DMS114 treated with DMSO at 0.1 percent for 48 hours (cell line): Measurements from ENCODE around the gene CPSF3.

ENCODE experiments used
- DNase-seq: peaks from one replicate; lab custom pipeline; 2025; ENCODE audit not compliant: unreplicated experiment; lab: John Stamatoyannopoulos, UW

The CPSF3 gene

GRCh38 chr2:9462886-9463697, 39.6 kb downstream of the CPSF3 start:
- no peak for DNase-seq

- no peak for DNase-seq
Measured at GRCh38 chr2:9463698-9464034, 40.2 kb downstream of the CPSF3 start.

- no peak for DNase-seq
Measured at GRCh38 chr2:9465170-9465569, 41.7 kb downstream of the CPSF3 start.

- no peak for DNase-seq
Measured at GRCh38 chr2:9466147-9466683, 42.8 kb downstream of the CPSF3 start.

GRCh38 chr2:9467687-9468086, 44.2 kb downstream of the CPSF3 start:
- DNase-seq, result no peak

GRCh38 chr2:9471206-9471605, 47.8 kb downstream of the CPSF3 start:
- no peak for DNase-seq

- no peak for DNase-seq
Measured at GRCh38 chr2:9472511-9472910, 49.1 kb downstream of the CPSF3 start.

GRCh38 chr2:9473308-9473984, 50.0 kb downstream of the CPSF3 start:
- DNase-seq, result no peak

GRCh38 chr2:9473985-9474360, 50.5 kb downstream of the CPSF3 start:
- DNase-seq, result no peak

GRCh38 chr2:9474361-9475057, 51.1 kb downstream of the CPSF3 start, which contains the start of gene IAH1:
Gene IAH1 (plus strand): TSS chr2:9474551. CDS start chr2:9474567, 16 bp downstream.
- DNase-seq, result no peak

GRCh38 chr2:9477914-9478313, 54.5 kb downstream of the CPSF3 start:
- DNase-seq, result no peak

- DNase-seq, result no peak
Measured at GRCh38 chr2:9478526-9478925, 55.1 kb downstream of the CPSF3 start.

- no peak for DNase-seq
Measured at GRCh38 chr2:9480157-9480556, 56.7 kb downstream of the CPSF3 start.

GRCh38 chr2:9483107-9483506, 59.7 kb downstream of the CPSF3 start:
- DNase-seq, result no peak

- DNase-seq, result no peak
Measured at GRCh38 chr2:9484533-9484932, 61.1 kb downstream of the CPSF3 start.

- no peak for DNase-seq
Measured at GRCh38 chr2:9488583-9489547, 65.4 kb downstream of the CPSF3 start.

GRCh38 chr2:9490789-9491188, 67.3 kb downstream of the CPSF3 start:
- DNase-seq, result no peak

GRCh38 chr2:9492927-9493326, 69.5 kb downstream of the CPSF3 start:
- DNase-seq, result no peak

GRCh38 chr2:9493478-9493877, 70.0 kb downstream of the CPSF3 start:
- DNase-seq, result no peak

GRCh38 chr2:9494081-9494480, 70.6 kb downstream of the CPSF3 start:
- no peak for DNase-seq

- DNase-seq, result no peak
Measured at GRCh38 chr2:9497017-9497416, 73.6 kb downstream of the CPSF3 start.
